NOMO-1 (cell line): Measurements from ENCODE around the gene PCBP3.

Experiments used
- DNase-seq, 2 experiments: peaks; one replicate each; lab custom pipeline; 2025; ENCODE audit not compliant: unreplicated experiment in 2 of 2; lab: John Stamatoyannopoulos, UW

Gene PCBP3

DNA sequence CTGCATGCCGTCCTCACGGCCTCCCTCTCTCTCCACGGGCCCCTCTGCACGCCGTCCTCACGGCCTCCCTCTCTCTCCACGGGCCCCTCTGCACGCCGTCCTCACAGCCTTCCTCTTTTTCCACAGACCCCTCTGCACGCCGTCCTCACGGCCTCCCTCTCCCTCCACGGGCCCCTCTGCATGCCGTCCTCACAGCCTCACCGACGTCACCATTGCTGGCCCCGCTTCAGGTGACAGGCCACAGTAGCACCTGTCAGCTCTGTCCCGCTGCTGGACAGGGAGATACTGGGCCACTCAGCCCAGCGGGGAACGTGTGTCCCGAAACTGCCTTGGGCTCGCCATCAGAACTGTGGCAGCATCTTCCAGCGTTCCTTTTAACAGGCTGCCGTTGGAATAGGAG, 255.3 kb downstream of the PCBP3 start:
- no peak for DNase-seq

DNA sequence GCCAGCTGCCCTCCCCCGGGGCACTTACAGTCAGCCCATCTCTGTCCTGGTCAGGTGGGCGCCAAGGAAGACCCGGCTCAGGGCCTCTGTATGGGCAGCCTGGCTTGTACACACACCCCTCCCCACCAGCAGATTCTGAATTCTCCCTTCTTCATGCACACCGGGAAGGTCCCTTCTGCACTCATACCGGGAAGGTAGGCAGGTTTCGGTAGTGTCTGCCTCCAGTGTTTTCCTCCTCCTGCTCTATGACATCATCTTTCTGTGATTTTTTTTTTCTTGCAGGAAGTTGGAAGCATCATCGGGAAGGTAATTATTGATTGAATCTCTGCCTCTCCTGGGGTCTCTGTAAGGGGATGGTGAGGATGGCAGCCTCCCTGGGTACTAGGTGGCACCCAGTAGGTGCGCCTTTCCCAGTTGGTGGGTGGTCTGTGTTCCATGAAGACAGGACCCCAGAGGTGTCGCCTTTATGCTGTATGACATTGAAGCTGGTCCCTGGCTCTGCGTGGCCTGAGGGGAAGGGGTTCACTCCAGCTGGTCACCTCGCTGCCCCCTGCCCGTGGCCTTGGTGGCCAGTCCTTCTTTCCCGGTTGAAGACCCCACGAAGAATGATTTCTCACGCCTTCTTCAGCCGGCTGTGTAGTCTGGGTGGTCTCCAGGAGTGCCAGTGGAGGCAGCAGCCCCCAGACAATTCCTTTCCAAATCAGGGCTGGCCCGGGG, 255.9 kb downstream of the PCBP3 start:
- no peak for DNase-seq

DNA sequence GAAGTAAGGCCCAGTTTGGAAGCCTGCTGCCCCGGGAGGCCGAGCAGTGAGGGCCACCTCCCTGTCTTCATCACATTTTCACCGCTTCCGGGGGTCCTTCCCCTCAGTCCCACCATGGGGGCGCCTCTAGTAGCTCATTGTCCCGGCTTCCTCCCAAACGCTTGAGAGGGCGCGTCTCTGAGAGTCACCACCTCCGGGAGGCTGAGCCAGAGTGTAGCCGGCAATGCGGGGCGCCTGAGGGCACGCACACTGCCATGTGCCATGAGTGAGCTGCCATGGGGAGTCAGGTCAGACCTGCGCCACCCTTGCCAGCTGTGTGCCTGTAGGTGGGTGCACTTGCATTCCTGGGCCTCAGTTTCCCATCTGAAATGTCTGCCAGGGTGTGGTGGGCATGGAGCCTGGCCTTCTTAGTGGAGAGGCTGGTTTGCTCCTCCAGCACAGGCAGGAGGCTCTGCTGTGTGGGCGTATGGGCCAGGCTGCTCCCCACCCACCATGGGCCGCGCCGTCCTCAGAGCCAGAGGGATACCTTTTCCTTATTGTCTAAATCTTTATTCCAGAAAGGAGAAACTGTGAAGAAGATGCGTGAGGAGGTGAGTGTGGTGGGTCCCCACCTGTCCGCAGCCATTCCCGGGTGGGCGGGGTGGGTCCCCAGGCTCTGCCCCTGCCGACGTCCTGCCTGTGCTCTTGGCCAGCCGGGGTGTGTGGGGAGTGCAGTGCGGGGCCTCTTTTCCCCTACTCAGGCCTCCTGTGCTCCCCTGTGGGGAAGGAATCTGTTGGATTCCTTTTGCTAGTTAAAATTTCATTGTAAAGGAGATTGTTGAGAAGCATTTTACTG, 256.7 kb downstream of the PCBP3 start:
- DNase-seq, result no peak

DNA sequence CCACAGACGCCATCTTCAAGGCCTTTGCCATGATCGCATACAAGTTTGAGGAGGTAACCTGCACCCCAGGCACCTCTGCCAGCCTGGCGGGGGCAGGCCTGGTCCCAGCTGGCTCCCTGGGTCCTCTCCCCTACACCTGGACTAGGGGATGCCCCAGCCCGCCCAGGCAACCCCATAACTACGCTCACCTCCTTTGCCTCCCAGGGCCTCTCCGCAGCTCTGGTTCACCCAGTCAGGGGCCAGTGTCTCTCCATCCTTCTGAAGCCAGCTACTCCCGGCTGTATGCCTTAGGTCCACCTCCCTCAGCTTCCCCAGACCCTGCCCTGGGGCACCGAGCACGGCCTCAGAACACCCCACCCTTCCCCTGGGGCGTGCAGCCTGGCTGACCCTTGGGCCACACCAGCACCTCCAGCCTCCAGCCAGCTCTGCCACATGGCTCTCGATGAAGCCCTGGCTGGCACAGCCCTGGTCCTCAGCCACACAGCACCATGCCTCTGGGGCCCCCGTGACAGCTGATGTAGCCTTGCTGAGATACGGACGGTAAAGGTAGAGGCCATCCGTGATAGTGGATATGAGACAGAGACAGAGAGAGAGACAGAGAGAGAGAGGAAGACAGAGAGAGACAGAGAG, 257.7 kb downstream of the PCBP3 start:
- no peak for DNase-seq

DNA sequence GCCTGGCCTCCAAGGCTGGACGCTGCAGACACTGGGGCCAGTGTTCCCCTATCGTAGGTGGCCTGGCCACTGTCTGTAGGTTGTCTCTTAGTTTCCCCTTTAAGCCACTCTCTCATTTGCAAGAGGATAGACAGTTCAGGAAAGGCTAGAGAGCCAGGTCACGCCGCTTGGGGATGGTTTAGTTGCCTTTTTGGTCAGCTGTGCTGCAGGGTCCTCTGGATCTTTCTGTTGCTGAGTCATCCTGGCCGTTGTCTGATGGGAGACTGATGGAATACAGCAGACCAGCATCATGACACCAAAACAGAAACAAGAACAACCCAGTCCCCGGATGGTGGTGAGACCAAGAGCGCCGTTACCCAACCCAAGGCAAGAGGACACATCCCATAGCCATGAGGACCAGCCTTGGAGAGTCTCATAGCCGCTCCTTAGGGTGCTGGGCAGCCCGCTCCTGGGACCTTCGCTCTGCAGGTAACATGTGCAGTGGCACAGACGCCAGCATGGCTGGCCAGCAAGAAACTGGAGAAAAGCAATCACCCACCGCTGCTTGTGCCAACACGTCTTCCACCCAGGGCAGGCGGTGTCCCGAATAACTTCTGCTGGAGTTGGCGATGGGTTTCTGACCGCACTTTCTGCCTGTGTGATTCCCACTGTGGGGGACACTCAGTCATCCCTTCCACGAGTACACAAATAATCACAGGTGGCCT, 258.9 kb downstream of the PCBP3 start:
- no peak for DNase-seq

DNA sequence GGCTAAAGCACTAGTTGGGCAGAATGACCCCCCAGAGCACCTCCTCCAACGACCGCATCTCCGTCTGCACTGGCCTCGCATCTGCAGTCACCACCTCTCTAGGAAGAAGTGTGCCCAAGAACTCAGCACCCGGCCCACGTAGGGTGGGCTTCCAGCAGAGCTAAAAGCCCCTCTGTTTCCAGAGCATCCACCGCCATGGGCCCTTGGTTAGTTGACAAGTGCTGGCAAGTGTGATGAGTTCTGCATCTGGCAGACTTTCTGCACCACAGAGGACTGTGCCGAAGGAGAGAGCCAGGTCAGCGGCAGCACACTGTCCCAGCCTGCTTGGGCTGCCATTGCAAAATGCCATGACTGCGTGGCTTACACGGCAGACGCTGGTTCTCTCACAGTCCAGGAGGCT, 261.7 kb downstream of the PCBP3 start:
- DNase-seq, result no peak

DNA sequence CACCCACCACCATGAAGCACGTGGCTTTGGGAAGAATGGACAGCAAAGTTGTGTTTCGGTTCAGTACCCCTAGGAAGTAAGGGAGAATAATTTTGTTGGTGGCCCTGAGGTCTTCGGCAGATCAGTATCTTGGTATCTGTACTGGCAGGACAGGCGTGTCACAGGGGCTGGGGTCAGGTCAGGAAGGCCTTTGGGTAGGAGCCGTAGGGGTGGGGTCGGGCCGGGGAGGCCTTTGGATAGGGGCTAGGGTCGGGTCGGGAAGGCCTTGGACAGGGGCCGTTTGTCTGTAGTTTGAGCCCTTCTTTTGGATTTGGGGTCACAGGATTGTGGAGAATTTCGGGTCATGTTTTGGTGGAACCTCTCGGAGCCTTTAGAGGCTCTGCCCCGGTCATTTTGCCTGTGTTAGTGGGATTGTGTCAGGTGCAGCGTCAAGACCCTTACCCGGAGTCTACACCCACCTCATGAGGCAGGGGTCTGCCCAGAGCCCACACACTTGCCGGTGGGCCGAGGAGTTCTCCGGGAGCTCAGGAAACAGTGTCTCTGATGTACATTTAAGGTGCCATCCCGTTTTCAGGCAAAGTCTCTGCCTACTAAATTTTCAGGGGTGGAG, 262.8 kb downstream of the PCBP3 start:
- no peak for DNase-seq

DNA sequence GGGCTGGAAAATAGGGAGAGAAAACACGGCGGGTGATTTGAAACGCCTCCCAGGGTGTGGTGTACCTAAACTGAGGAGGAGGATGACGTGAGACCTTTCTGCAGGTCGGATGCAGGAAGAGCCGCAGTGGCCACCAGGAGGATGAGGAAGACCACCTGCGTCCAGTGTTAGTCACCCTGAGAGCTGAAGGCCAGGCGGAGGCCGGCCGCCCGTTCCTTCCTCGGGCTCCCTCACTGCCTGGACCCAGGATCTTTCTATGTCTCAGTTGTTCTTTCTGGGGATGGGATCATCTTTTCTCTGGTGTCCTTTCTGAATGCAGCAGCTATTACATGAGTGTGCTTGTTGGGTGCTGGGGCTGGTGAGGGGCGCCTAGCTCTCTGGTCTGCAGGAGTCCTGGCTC, 263.3 kb downstream of the PCBP3 start:
- no peak for DNase-seq

DNA sequence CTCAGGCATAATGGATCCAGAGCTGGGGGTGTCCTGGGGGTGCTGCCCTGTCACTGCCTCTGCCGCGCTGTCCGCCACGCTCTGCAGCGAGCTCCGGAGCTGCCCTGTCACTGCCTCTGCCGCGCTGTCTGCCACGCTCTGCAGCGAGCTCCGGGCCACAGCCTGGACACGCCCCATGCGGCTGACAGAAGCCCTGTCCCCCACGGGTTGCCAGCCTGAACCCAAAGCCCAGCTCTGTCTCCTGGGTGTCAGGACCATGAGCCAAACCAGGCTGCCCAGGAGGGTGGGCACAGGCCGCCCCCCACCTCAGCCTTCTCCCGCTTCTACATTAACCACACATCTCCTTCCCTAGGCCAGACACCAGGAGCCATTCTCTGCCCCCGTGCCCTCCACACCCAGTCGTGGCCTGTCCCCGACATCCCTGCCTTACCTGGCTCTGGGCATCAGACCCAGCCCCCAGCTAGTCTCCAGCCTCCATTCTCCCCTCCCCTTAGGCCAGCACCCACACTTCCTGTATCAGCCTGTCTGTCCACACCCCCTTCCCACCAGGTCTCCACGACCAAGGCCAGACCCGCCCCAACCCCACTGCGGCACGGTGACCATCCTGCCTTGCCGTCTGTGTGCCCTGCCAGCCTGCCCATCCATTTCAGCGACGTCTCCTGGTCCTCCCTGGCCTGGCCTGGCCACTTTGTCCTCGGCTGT, 265.2 kb downstream of the PCBP3 start:
- no peak for DNase-seq

DNA sequence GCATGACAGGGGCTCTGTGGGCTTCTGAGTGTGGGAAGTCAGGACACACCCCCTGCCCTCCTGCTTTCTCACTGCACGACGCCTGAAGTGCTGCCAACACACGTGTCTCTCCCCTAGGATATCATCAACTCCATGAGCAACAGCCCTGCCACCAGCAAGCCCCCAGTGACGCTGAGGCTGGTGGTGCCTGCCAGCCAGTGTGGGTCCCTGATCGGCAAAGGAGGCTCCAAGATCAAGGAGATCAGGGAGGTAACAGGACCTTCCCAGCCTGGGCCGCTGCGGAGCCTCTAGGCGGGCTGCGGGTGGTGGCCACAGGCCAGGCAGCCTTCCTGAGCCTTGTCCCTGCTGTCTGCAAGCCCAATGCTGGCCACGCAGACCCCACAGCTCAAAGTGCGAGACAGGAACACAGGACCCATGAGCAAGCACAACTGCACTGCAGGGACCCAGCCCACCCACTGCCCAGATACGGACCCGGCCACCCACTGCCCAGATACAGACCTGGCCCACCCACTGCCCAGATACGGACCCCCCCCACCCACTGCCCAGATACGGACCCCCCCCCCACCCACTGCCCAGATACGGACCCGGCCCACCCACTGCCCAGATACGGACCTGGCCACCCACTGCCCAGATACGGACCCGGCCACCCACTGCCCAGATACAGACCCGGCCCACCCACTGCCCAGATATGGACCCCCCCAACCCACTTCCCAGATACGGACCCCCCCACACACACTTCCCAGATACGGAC, 265.9 kb downstream of the PCBP3 start:
- DNase-seq, result no peak

DNA sequence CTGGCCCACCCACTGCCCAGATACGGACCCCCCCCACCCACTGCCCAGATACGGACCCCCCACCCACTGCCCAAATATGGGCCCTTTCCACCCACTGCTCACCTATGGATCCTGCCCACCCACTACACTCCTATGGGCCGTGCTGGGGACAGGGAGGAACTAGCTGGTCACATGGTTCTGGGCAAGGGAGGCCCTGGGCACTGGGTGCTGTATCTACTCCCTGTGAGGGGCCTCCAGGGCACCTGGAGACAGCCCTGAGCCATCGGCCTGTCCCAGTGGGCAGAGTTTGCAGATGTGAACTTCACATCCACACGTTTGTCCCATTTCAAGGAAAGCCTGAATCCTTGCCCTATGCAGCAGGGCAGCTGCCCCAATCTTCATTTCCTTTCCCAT, 266.6 kb downstream of the PCBP3 start:
- no peak for DNase-seq

DNA sequence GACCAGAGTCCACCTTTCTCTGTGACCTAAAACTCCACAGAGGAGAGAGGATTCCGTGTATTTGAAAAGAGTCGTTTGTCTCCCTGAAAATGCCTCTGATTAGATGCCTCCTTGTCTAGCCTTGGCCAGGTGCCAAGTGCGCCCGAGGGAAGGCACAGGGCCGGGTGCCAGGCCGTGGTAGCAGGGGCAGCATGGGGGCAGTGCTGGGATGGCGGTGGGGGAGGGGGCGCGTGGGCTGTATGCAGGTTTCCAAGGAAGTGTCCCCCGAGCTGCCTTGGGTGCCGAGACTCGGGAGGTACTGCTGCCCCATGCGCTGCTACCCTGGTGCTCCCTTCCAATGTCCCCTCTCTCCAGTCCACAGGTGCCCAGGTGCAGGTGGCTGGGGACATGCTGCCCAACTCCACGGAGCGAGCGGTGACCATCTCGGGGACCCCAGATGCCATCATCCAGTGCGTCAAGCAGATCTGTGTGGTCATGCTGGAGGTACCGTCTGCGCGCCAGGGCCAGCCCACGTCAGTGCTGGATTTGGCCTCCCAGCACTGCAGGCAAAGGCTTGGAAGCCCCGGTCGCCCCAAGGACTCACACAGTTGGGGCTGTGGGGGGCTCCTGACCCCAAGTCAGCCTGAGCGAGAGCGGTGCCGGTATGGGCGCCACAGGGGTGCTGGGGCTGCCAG, 267.2 kb downstream of the PCBP3 start:
- DNase-seq, result no peak

DNA sequence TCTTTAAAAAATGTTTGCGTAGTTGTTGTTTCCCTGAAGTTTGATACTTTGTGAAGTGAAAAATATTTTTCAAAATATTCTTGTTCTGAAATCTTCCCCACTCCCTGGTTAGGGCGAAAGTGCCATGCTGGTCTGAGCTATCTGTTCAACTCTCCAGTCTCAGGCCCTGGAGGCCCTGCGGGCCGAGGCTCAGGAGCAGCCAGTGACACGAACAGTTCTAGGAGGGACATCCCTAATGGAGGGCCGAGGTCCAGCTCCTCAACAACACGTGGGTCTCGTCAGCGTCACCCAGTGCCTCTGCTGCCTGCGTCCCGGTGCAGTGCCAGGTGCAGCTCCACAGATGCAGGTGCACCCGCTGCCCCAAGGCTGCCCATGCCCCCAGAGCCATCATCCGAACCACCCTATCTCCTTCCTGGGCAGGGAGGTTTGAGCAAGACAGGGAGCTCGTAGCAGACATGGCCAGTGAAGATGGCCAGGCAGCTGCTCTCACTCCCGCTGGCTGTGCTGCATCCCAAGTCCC, 268.3 kb downstream of the PCBP3 start:
- no peak for DNase-seq

DNA sequence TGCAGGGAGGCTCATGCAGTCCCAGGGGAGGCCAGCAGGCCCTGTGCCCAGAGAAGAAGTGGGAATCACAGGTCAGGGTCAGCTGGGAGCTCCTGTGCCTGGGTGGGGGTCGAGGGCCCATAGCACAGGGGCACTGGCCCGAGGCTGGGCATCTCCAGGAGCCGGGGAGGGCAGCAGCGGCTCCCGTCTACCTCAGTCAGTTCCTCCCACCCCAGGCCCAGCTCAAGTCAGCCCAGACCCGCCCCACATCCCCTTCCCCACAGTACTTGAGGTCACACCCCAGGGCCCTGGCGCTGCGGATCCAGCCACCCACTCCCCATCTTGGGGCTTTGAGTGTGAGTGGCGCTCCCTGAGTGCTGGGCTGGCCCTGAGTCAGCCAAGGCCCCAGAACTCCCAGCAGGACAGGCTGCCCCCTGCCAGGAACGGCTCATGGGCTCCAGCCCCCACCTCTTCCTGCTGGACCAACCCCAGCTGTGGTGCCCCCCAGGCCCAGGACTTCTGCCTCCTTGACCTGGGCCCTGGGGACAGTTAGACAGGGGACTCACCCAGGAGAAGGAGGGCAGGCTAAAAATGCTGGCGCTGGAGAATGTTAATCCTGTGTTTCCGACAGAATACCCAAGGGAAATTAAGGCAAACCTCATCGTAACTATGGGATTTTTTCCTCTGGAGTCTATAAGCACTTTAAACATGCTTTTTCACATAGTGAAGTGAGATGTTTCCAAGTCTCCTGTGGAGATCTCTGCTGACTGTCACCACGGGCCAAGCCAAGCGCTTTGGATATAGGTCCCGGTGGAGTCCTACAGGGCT, 269.3 kb downstream of the PCBP3 start:
- DNase-seq, result no peak

DNA sequence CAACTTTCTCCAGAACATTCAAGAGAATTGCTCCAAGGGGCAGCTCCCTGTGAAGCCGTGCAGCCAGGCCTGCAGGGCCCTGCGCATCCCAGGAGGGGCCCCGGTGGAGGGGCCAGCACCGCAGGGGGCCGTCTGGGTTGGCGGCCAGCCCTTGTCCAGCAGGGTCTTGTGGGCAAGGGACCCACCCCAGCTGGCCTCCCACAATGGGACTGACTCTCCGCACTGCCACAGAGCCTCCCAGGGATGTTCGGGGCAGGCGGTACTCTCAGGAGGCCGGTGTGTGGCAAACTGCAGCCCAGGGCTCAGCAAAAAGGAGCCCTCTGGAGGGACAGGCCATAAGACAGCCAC, 269.9 kb downstream of the PCBP3 start:
- DNase-seq, result no peak

DNA sequence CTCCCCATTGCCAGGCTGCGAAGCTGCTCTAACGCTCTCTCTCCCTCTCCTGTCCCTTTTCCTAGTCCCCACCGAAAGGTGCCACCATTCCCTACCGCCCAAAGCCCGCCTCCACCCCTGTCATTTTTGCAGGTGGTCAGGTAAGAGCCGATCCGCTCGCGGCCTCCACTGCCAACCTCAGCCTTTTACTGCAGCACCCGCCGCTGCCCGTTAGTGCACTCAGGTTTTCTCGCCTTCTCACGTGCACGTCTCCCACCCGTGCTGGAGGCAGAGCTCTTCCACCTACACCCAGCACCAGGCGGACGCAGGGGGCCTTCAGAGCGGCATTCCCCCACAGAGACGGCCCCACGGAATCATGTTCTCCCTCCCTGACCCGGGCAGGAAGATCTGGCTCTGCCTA, 270.4 kb downstream of the PCBP3 start:
- no peak for DNase-seq

DNA sequence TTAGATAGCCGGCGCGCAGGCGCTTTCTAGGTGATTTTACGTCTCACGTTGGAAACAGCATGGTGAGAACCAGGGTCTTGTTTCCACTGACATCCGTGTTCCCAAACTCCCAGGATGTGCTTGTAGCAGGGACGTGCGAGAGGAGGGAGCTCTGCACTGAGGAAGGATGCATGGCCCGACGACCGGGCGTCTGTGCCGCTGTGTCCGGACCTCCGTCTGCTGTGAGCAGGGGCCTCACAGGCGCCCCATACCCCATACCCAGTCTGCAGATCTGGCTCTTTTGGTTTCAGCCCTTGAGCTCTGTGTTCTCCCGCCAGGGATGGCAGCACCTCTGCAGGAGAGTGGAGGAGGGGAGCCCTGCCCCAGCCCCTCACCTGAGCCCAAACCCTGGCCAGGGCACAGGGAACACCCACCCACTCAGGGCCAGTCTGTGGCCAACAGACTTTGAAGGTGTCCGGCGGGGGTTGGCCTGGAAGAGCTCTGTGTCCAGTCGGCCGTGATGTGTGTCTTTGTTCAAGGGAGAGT, 270.9 kb downstream of the PCBP3 start:
- no peak for DNase-seq
